ENCODE measurements around the gene RPL11.
"Not testable (repeated sequence)": the region's sequence is repeated elsewhere in the genome, so short reads cannot be mapped to it uniquely, and the experiment has no call there.

RPL11 gene

DNA sequence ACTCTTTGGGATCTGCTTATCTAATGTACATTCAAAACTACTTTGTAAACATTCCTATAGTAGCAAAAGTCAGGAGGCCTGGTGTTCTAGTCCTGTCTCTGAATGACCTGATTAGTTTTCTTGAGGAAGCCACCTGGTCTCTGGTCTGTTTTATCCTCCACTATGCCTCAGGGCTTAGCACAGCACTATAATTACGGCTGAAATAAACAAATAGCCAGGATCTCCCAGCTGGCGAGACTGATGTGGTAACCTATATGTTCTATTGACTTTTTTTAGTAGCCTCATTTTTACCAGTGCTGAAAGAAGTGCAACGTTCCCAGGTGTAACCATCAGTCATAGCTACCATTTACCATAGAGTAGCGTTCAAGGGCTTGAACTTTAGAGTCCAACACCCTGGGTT is 24.2 kb upstream of the RPL11 start:
- TF ChIP-seq, protein P1, sequence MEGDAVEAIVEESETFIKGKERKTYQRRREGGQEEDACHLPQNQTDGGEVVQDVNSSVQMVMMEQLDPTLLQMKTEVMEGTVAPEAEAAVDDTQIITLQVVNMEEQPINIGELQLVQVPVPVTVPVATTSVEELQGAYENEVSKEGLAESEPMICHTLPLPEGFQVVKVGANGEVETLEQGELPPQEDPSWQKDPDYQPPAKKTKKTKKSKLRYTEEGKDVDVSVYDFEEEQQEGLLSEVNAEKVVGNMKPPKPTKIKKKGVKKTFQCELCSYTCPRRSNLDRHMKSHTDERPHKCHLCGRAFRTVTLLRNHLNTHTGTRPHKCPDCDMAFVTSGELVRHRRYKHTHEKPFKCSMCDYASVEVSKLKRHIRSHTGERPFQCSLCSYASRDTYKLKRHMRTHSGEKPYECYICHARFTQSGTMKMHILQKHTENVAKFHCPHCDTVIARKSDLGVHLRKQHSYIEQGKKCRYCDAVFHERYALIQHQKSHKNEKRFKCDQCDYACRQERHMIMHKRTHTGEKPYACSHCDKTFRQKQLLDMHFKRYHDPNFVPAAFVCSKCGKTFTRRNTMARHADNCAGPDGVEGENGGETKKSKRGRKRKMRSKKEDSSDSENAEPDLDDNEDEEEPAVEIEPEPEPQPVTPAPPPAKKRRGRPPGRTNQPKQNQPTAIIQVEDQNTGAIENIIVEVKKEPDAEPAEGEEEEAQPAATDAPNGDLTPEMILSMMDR (IDR thresholded peaks at IDR 0.05; ENCODE audit: low read depth, low read length): no peak
- no peak overlapping the region for H3K4me3 ChIP-seq (ENCODE audit: low read depth, low read length)

DNA sequence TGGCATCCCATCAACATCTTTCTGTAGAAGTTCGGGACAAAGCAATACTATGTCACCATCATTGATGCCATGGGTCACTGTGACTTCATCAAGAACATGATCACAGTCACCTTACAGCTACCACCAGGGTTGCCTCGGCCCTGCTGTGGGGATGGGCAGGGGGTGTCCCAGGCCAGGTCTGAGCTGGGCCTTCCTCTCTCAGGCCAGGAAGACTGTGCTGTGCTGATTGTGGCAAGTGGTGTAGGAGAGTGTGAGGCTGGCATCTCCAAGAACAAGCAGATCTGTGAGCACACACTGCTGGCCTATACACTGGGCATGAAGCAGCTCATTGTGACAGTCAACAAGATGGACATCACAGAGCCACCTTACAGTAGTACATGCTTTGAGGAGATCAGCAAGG is 20.9 kb upstream of the RPL11 start:
- TF ChIP-seq, protein P1 (IDR thresholded peaks at IDR 0.05; ENCODE audit: low read depth, low read length): no peak
- H3K4me3 ChIP-seq (ENCODE audit: low read depth, low read length): no peak overlapping the region

DNA sequence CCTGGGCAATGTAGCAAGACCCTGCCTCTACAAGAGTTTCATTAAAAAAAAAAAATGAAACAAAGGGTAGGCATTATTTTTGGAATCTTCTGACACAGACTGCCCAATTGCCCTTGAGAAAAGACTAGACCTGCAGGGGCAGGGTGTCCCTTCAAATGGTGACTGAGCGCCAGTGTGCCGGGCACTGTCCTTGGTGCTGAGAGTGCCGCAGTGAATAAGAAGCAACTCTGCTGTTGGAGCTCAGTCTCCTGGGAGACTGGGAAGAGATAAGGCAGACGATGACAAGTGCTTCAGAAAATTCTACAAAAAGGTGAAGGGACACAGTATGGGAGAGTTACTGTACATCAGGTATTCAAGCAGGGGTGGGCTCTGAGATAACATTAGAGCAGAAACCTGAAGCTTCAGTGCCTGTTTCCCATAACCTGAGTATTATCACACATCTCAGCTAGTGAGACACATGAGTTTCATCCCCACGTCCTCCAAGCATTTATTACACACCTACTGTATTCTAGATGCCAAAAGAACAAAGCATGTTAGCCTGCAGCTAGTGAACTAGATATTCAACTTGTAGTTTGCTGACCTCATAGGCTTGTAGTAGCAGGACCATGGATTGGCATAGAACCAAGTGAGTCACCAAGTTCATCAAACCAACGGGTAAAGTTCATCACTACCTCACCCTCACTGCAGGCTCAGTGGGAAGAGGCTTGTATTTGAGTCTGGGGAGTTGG is 18.4 kb upstream of the RPL11 start:
- no peak overlapping the region for H3K4me3 ChIP-seq (ENCODE audit: low read depth, low read length)
- TF ChIP-seq, protein P1 (IDR thresholded peaks at IDR 0.05; ENCODE audit: low read depth, low read length): no peak

DNA sequence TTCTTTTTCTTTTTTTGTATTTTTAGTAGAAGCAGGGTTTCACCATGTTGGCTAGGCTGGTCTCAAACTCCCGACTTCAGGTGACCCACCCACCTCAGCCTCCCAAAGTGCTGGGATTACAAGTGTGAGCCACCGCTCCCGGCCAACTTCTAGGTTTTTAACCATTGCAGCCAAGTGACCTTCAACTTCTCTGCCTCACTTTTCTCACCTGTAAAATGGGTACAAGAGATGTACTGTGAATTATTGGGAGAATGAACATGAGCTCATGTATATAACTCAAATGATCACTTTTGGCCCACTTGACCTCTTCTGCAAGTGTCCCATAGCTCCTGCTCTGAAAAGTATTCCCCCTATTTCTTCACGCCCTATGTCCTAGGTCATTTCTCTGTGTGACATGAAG is 11.8 kb upstream of the RPL11 start:
- TF ChIP-seq, protein P1 (IDR thresholded peaks at IDR 0.05; ENCODE audit: low read depth, low read length): no peak
- no peak overlapping the region for H3K4me3 ChIP-seq (ENCODE audit: low read depth, low read length)

DNA sequence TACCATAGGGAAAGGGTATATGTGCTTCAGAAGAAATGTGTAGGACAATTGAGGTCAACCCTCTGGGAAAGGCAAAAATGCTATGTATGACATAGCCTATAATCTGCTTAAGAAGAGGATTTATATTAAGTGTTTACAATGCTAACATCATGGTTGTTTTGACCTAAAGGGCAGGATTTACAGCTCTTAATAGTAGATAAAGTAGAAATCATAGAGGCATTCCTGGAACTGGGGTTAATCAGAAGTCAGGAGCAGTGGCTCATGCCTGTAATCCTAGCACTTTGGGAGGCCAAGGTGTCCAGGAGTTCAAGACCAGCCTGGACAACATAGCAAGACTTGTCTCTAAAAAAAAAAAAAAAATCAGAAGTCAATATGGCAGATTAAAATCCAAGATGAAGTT is 8.7 kb upstream of the RPL11 start:
- TF ChIP-seq, protein P1 (IDR thresholded peaks at IDR 0.05; ENCODE audit: low read depth, low read length): no peak
- H3K4me3 ChIP-seq (ENCODE audit: low read depth, low read length): no peak overlapping the region

DNA sequence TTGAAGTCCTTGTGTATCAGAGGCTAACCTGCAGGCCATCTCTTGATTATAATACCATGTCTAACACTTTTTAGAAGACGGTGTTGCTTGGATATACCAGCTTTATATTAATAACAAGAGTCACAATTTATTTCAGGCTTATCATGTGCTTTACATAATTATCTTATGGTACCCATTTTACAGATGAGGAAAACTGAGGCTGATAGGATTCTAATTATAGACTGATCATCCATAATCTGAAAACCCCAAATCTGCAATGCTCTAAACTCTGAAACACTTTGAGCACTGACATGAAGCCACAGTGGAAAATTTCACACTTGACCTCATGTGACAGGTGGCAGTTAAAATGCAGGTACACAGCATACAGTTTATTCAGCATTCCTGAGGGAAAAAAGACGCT is 7.2 kb upstream of the RPL11 start:
- TF ChIP-seq, protein P1 (IDR thresholded peaks at IDR 0.05; ENCODE audit: low read depth, low read length): no peak

DNA sequence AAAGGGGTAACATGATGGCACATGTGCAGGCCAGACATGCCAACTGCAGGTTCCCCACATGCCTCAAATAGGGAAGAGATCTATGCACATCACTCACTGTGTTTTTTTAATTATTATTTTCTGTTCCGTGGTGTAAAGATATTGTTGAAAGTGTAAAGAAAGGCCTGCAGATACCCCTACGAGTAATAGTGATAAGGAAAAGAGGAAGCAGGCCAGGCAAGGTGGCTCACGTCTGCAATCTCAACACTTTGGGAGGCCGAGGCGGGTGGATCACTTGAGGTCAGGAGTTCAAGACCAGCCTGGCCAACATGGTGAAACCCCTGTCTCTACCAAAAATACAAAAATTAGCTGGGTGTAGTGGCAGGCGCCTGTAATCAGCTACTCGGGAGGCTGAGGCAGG is 6.4 kb upstream of the RPL11 start:
- H3K4me3 ChIP-seq (ENCODE audit: low read depth, low read length): not testable (repeated sequence)

More for the DNA sequence above, 7.2 kb upstream of the RPL11 start:
- H3K4me3 ChIP-seq (ENCODE audit: low read depth, low read length): no peak overlapping the region

DNA sequence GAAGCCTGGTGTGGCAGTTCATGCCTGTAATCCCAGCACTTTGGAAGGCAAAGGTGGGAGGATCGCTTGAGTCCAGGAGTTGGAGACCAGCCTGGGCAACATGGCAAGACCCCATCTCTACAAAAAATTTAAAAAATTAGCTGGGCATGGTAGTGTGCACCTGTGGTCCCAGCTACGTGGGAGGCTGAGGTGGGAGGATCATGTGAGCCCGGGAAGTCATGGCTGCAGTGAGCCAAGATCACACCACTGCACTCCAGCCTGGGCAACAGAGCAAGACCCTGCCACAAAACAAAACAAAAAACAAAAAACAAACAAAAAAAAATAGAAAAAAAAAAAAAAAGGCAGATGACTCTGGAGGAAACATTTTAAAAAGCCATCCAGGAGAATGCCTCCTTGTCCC is 3.9 kb upstream of the RPL11 start:
- not testable (repeated sequence) for H3K4me3 ChIP-seq (ENCODE audit: low read depth, low read length)

DNA sequence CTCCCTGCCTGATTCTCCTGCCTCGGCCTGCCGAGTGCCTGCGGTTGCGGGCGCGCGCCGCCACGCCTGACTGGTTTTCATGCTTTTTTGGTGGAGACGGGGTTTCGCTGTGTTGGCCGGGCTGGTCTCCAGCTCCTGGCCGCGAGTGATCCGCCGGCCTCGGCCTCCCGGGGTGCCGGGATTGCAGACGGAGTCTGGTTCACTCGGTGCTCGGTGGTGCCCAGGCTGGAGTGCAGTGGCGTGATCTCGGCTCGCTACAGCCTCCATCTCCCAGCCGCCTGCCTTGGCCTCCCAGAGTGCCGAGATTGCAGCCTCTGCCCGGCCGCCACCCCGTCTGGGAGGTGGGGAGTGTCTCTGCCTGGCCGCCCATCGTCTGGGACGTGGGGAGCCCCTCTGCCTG is 3.3 kb upstream of the RPL11 start:
- not testable (repeated sequence) for H3K4me3 ChIP-seq (ENCODE audit: low read depth, low read length)

Data from WI38 (cell line).